Neural progenitor cell (in vitro differentiated cells): ENCODE measurements around the gene MBOAT1.

Source experiments
- EZH2phosphoT487 ChIP-seq: fragments of 200-600 bp; sonication (generic); IDR thresholded peaks from 2 replicates; pipeline ENCODE4 v1.6.1; 2017; ENCODE audit warnings: antibody characterized with exemption
- TF ChIP-seq, protein P1 (sequence below): fragments of 200-600 bp; sonication (generic); IDR thresholded peaks from 2 replicates; pipeline ENCODE4 v1.5.1; 2017; ENCODE audit warnings: antibody characterized with exemption, mild to moderate bottlenecking

GRCh38 chr6:20141931-20142330 is 70.3 kb downstream of the MBOAT1 start:
- no peak for TF ChIP-seq EZH2phosphoT487
- TF ChIP-seq, protein P1, sequence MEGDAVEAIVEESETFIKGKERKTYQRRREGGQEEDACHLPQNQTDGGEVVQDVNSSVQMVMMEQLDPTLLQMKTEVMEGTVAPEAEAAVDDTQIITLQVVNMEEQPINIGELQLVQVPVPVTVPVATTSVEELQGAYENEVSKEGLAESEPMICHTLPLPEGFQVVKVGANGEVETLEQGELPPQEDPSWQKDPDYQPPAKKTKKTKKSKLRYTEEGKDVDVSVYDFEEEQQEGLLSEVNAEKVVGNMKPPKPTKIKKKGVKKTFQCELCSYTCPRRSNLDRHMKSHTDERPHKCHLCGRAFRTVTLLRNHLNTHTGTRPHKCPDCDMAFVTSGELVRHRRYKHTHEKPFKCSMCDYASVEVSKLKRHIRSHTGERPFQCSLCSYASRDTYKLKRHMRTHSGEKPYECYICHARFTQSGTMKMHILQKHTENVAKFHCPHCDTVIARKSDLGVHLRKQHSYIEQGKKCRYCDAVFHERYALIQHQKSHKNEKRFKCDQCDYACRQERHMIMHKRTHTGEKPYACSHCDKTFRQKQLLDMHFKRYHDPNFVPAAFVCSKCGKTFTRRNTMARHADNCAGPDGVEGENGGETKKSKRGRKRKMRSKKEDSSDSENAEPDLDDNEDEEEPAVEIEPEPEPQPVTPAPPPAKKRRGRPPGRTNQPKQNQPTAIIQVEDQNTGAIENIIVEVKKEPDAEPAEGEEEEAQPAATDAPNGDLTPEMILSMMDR, result no peak
